ENCODE measurements around the gene TTC39A.
A peak's percentile ranks its signal among the peaks of the same experiment; 100 is the strongest.

- TF ChIP-seq CTCF (IDR thresholded peaks at IDR 0.05) (peak; percentile 86 to 97 (median 94)), POLR2A (IDR thresholded peaks at IDR 0.05) (no peak)
These were observed 33.7 kb downstream of the TTC39A start for GRCh38 chr1:51296383-51297357.

All from adrenal gland (tissue), 5 donors.